HG03342 (cell line): ENCODE data around the gene SPRY1.

Experiments used
- ATAC-seq: cut with Tn5 transposase; IDR thresholded peaks from one replicate; pipeline ENCODE4 v1.9.1; 2021; ENCODE audit warnings: mild to moderate bottlenecking, moderate library complexity; ENCODE audit not compliant: unreplicated experiment

The SPRY1 gene, protein sequence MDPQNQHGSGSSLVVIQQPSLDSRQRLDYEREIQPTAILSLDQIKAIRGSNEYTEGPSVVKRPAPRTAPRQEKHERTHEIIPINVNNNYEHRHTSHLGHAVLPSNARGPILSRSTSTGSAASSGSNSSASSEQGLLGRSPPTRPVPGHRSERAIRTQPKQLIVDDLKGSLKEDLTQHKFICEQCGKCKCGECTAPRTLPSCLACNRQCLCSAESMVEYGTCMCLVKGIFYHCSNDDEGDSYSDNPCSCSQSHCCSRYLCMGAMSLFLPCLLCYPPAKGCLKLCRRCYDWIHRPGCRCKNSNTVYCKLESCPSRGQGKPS

DNA sequence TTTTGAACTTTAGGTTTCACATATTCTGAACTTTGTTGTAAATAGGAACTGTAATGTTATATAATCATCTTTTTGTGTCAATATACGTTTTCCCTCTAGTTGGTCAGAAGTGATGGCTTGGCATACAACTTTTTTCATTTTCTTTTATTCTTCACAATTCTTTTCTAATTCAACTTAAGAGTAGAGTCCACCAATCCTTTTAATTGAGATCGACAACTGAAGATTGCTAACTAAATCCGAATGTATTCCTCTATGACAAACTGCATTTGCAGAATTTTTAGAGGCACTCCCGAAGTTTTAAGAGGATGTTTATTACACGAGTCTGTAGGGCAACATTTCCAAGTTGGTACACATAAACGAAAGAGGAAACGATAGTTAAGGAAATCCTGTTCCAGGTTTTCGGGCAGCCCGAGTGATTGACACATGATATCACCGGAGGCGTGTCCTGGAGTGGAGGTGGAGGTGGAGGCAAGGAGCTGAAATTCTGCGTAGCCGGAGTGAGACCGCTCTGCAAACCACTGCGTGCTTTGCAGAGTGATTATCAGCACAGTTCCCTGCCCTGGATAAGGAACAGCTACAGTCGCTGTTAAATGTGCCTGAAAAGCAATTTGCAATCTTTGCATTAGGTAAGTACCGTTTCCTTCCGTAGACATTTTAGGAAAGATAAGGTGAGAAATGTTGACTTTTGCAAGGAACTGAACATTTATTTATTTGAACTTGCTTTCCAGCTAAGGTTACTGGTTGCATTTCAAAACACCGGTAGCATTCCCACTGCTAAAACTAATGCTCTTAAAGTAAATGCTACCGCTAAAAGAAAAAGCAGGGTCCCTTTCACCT lies at the start of gene SPRY1:
TSS of gene SPRY1 (plus strand) at position 489 of the 837 bp plus-strand sequence. CDS start 4,797 bp downstream, outside the sequence.
- ATAC-seq, result peak; percentile 56

DNA sequence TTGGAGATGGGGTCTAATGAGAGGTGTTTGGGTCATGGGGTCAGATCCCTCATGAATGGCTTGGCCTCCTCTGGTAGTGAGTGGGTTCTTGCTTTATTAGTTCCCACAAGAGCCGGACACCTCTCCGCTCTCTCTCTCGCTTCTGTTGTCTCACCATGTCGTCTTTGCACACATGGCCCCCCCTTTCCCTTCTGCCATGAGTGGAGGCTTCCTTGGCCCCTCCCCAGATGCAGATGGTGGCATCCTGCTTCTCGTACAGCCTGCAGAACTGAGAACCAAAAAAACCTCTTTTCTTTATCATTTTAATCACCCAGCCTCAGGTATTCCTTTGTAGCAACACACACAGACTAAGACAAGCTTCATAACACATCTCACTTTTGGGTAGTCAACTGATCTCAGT lies 49.6 kb upstream of the SPRY1 start:
- no peak for ATAC-seq

DNA sequence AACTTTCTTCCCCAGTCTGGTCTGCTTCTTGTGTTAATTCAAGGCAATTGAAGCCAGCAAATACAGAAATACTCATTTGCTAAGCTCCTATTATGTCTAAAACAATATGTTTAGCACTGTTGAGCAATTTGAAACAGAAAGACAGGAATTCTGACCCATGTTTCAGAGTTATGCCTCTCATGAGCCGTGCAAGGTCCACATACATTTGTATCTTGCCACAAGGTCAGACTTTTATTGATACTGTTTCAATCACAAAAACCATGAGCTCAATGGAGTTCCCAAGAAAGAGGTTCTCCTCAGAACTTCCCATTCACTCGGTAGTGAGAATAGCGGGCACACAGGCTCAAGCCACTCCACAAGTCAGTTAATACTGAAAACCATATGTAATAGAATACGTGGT lies 47.6 kb upstream of the SPRY1 start:
- ATAC-seq, result no peak

DNA sequence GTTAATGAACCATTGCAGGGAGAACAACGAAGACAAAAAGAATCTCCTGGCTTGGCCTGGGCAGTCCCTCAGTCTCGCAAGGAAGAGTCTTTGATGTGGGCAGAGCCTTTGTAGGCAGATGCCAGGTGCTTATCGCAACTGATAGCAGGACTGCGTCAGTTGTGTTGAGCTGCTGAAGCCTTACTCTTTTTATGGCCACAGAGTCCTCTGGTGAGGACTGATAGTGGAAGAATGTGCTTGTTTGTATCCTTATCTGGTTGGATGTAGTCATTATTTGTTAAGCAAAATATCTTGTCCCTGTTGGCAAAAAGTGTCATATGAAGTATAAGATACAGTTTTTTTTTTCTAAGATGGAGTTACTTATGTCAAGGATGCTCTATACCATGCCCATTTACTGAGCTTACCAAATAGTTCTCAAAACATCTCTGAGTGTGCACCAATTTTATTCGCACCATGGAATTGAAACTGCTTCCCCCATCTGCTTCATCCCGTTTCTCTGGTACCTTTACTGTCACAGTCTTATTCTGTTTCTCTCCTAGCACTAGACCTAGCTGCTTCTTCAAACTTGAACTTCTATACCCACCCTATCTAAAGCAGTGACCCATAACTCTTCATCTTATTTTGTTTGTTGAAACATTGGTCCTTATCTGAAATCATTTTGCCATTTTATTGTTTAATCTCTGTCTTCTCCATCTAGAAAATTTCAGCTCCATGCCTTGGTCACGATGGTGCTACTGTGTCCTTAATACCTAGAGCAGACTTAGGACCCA lies 47.0 kb upstream of the SPRY1 start:
- no peak for ATAC-seq

DNA sequence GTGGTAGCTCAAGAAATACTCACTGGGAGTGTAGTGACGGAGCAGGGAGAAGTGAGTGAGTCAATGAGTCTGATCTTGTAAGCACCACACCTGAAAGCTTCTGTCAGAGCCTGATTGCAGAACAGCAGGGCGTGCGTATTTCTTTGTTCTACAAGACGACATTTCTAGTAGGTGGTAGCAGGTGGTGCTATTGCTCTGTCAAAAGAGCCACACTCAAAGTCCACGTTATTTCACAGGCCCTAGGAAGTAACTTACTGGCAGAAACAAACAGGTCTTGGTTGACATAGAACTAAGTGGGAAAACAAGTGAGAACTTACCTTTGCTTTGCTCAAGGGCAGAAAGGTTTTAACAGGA lies 46.4 kb upstream of the SPRY1 start:
- no peak for ATAC-seq

DNA sequence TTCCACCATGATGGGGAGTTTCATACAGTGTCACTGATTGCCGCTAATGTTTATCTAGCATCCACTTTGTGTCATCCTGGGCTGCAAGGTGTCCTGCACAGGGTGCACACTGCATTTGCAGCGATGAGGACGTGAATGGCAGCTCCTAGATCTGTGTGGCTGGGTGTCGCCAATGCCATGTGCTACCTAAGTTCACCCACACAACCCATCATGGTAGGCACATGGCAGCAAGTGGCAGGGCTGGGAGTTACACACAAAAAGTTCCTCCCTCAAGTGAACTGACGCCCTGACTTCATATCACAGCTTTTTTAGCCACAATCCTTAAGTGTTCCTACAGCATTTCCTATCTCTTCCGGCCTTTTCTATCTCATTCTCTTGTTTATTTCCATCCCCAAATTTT lies 45.9 kb upstream of the SPRY1 start:
- no peak for ATAC-seq

DNA sequence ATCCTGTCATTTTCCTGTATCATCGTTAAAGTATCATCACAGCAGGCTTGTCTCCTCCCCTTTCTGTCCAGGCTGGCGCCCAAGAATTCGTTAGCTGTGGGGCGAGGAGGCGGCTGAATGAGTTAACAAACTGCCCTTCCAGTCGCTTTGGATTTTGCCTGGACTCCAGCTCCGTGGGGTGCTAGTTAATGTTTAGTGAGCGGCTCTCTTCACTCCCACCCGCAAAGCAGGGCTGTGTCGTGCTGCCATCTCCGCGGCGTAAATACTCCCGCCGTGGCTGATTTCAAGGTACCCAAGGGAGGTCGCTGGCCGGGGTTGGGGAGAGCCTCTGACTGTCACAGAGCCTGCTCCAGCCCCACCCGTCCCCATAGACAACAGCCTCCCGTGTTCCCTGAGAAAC lies 44.9 kb upstream of the SPRY1 start:
- no peak for ATAC-seq

DNA sequence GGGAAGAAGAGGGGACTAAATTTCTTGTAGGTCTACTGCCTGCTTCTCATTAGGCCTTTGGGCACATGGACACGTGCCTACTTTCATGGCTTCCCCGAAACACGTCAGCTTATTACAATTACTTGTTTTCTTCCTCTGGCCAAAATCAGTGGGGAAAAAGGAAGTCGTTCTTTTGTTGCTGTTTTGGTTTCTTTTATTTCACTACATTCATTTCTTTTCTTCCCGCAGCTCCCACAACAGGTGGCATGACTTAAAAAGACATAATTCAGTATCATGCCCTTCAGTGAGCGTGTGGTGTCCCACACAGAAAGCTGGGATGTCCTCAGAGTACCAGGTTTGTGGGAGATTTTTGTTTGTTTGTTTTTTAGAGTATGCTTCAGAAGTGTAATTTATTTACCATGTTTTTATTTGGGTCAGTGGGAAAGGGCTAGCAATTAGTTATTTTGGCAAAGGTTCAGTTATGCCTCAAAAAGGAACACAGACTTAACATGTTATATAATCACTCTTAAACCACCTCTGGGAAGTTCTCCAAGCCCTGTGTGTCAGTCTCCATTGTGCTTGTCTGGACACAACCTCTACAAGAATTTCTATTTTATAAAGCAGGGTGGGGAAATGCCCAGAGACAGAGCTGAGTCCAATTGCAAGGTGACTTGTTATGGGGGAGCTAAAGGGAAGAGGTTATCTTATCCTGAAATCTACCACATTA lies 44.2 kb upstream of the SPRY1 start:
- no peak for ATAC-seq

DNA sequence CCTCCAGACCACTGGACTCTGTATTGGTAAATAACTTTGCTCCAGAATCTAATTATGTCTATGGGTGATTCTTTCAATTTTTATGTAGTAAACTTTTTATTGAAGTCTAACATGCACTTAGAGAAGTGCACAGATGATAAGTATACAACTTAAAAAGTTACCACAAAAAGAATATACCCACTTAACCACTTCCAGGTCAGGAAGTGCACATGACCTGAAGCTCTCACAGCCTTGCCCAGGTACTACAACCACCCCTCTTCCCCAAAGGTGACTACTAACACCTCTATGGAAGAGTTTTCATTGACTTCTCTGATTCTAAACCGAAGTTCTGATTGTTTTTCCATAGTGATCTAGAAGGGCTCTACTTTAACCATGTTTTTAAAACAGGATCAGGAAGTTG lies 43.6 kb upstream of the SPRY1 start:
- ATAC-seq, result no peak

DNA sequence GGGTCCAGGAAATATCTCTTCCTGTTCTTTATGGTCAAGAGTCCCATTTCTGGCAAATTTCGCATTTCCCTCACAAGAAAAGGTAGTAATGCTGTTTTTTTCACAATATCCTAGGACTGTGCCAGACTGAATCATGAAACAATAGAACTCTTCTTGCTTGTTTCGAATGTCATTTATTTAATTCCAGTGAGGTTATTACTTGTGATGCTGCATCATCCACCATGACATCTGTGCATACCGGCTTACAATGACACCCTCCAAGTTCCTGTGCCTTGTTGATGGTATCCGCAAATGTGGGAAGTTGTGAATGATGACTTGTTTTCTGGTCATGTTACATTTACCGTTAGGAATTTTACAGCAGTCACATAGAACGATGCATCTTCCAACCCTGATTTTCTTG lies 42.9 kb upstream of the SPRY1 start:
- no peak for ATAC-seq

DNA sequence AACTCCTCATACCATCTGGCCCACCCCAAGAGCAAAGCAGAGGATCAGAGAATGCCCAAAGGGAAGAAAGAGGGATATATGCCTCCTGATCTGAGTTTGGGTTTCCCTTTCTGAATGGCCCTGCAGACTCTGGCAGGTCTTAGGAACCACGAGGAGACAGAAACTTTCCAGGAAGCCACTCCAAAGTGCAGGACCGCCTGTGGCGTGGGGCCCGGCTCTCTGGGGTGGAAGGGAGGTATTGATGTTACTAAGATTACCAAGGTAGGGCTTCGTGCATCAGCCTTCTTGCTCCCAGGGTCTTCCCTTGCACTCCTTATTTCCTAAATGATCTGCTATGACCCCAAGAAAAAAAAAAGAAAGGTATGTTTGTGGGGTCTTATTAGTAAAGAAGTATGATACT lies 41.9 kb upstream of the SPRY1 start:
- no peak for ATAC-seq

DNA sequence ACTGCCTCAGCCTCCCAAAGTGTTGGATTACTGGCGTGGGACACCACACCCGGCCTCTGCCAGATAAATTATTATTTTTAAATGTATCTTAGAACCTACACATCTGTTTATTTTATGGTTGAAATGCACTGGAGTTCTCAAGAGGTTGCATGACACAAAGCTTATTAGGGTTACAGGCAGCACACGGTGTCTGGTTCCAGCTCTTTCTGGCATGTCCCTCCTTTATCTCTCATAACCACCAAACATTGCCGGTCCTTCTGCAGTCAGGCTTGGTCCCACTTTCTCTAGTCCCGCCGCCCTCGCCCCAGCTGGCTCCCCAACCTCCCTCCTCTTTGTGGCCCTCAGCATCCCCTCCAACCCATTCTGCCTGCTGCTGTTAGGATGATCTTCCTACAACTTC lies 39.7 kb upstream of the SPRY1 start:
- no peak for ATAC-seq

DNA sequence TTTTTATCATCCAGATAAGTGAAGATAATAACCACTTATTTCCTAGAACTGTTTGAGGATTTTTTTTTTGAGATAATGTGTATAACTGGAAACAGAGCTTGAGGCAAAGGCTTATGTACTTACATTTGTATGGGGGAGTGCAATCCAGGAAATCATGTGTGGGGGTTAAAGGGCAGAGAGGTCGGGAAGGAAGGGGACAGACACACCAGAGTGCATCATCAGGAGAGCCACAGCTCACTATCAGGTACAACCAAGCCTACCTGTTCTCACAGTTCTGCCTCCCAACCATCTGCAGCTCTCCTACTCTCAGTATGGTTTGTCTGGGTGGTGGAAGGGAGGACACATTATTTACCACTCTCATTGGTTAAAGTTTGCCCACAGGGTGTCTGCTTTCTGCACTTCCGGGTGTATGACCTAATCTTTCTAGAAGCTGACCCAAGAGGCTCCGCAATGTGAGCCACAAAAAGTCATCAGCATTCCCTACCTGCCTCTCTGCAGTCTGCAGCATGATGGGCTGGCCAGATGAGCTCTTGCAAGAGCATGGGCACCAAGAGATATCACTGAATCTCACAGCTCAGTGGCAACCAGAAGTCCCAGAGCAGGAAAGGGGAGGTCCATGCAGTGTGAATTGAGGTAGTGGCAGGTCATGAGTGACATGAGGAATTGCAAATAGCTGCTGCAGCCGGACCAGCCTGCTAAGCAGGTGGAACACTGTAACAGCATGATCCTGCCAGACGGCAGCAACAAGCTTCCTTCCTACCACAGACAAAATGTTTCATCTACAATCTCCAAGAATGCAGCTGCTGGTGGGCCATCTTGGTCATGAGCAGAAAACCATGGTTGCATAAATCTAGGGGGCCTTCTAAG lies 36.9 kb upstream of the SPRY1 start:
- no peak for ATAC-seq

DNA sequence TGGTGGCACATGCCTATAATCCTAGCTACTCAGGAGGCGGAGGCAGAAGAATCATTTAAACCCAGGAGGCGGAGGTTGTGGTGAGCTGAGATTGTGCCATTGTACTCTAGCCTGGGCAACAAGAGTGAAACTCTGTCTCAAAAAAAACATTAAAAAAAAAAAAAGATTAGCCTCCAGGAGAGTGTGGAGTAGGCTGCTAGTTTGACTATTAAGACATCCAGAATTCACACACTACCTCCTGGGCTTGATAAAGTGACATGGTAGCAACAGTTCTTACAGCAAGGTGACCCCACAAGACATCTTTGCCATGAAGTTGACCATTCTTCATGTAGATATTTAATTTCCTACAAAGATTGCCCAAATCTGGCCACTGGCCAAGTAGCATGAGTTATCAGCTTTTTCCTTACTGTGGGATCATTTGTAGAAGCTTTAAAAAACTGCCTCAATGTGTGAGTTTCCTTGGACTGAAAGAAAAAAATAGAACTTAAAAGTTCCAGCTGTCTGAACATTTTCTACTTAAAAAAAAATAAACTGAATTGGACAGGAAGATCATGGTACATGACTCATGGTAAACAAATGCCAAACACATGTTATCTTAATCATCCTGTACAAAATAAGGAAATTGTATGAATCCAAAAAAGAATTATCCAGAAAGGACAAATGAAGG lies 35.3 kb upstream of the SPRY1 start:
- no peak for ATAC-seq

DNA sequence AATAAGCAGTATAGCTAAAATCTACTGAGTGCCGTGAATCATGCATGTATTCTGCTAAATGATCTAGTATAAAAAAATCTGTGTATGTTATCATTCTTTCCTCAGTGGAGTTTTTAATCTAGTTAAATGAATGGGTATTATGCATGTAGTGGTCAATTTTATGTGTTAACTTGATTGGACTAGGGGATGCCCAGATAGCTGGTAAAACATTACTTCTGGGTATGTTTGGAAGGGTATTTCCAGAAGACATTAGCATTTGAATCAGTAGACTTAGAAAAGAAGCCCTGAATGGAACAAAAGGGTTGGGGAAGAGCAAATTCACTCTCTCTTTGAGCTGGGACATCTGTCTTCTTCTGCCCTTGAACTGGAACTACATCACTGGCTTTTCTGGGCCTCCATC lies 34.5 kb upstream of the SPRY1 start:
- ATAC-seq, result no peak

DNA sequence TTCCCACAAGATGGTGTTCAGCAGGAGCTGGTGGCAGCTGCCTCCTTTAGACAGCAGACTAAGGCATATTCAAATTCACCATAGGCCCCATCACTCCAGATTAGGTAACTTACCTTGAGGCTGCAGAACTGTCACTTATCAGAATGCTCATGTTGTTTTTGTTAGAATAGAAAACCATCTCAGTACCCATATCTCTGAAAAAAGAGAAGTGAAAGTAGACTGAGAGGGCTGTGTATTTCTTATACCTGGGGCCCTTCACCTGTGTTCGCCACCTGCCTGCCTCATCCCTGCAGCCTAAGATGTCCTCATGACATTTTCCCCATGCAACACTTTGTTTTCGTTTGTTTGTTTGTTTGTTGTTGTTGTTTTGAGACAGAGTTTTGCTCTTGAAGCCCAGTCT lies 32.9 kb upstream of the SPRY1 start:
- ATAC-seq, result peak; percentile 90

DNA sequence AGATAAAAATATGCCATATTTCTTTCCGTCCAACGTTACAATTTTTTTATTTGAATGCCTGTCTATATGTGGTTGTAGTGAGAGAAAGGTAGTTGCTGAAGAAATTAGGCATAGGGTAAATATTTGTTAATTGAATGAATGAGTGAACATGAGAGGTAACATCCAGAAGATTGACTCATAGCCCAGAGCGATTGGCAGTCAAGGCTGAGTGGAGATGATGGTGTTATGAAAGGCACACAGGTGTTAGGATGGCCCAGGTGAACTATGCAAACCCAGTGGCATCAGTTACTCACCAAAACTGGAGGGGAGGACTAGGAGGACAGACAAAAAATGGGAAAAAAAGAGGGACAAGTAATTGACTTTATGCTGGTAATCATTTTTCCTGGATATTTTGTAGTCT lies 31.7 kb upstream of the SPRY1 start:
- no peak for ATAC-seq

DNA sequence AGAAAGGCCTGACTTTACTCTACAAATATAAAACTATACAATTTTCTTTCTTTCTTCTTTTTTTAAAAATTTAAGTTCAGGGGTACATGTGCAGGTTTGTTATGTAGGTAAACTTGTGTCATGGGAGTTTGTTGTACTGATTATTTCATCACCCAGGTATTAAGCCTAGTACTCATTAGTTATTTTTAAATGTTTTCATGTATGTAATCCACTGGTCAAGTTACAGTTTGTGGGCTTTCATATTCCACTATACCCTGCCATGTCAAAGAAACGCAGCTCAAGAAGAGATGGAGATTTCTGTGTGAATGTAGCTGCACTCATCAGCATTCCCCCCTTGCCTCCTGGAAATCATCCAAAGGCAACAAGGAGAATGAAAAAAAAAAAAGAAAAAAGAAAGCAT lies 31.2 kb upstream of the SPRY1 start:
- no peak for ATAC-seq

DNA sequence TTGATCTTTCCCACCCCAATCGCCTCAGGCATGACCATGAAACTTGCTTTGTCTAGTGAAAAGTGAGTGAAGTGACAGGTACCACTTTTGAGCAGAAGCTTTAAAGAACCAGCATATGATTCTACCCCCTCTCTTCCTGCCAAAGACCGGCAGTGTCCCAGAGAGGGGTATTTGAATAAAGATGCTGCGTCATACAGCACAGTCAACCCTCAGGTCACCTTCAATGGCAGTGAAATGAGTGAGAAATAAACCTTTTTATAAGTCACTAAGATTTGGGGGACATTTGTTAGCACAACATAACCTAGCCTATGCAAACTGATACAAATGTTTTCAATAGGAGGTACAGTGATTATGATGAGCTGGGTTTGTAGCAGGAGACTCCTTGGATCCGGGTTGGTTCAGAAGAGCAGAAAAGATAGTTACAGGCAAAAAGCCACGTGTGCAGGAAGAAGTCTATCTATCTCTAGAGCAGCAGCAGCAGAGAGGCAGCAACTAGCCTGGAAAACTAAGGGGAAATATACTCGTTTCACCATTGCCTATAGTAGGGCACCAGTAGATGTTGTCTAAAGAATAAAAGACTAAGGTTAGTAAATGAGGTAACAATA lies 30.3 kb upstream of the SPRY1 start:
- ATAC-seq, result no peak
